NB4 (cell line): ENCODE results near the gene TRMT6.

Source experiments
- MYC ChIP-seq: IDR thresholded peaks from 2 replicates; pipeline ENCODE4 v1.6.1; 2011; ENCODE audit warnings: low read depth, low read length
- POLR2A ChIP-seq: IDR thresholded peaks from 2 replicates; pipeline ENCODE4 v1.6.1; 2011; ENCODE audit warnings: mild to moderate bottlenecking; ENCODE audit not compliant: insufficient read length; ENCODE audit errors: extremely low read depth
- TF ChIP-seq, protein P1 (sequence below): IDR thresholded peaks from one replicate; pipeline ENCODE4 v1.5.1; 2012; ENCODE audit warnings: low read depth, low read length

DNA sequence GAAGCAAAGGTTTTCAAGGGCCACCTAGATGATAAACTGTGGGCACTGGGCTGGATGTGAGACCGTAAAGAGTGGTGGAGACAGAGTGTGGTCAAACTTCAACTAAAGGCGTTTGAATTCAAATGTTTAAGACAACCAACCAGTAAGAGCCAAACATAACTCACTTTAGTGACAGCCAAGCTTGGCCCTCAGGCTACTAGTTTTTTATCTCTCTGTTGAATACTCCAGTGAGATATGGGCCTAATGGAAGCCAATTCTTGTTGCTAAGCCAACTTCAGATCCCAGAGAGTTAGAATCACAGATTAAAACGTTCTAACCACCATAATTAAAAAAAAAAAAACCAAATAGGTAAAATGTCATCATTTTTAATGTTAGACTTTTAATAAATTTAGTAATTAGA lies 57.3 kb downstream of the TRMT6 start:
- TF ChIP-seq, protein P1, sequence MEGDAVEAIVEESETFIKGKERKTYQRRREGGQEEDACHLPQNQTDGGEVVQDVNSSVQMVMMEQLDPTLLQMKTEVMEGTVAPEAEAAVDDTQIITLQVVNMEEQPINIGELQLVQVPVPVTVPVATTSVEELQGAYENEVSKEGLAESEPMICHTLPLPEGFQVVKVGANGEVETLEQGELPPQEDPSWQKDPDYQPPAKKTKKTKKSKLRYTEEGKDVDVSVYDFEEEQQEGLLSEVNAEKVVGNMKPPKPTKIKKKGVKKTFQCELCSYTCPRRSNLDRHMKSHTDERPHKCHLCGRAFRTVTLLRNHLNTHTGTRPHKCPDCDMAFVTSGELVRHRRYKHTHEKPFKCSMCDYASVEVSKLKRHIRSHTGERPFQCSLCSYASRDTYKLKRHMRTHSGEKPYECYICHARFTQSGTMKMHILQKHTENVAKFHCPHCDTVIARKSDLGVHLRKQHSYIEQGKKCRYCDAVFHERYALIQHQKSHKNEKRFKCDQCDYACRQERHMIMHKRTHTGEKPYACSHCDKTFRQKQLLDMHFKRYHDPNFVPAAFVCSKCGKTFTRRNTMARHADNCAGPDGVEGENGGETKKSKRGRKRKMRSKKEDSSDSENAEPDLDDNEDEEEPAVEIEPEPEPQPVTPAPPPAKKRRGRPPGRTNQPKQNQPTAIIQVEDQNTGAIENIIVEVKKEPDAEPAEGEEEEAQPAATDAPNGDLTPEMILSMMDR = no peak
- TF ChIP-seq POLR2A = no peak
- TF ChIP-seq MYC = no peak
